Peyer's patch (tissue), 4 donors: ENCODE results near the gene IMMP2L.

Source experiments
- POLR2A ChIP-seq, 2 donors: fragments of 450-650 bp; IDR thresholded peaks; one replicate each; pipeline ENCODE4 v1.5.1; 2017; ENCODE audit warnings: antibody characterized with exemption in 2 of 2, mild to moderate bottlenecking in 2 of 2, moderate library complexity in 2 of 2
- TF ChIP-seq, protein P1 (sequence below), 6 experiments: fragments of 450-650 bp in 4 of 6; fragments of 200-600 bp in 2 of 6; sonication (generic) in 1 of 6; IDR thresholded peaks; one replicate each; pipeline ENCODE4 v1.5.1; 2017 to 2019; ENCODE audit warnings: antibody characterized with exemption in 6 of 6, mild to moderate bottlenecking in 3 of 6, moderate library complexity in 1 of 6

- TF ChIP-seq, protein P1, sequence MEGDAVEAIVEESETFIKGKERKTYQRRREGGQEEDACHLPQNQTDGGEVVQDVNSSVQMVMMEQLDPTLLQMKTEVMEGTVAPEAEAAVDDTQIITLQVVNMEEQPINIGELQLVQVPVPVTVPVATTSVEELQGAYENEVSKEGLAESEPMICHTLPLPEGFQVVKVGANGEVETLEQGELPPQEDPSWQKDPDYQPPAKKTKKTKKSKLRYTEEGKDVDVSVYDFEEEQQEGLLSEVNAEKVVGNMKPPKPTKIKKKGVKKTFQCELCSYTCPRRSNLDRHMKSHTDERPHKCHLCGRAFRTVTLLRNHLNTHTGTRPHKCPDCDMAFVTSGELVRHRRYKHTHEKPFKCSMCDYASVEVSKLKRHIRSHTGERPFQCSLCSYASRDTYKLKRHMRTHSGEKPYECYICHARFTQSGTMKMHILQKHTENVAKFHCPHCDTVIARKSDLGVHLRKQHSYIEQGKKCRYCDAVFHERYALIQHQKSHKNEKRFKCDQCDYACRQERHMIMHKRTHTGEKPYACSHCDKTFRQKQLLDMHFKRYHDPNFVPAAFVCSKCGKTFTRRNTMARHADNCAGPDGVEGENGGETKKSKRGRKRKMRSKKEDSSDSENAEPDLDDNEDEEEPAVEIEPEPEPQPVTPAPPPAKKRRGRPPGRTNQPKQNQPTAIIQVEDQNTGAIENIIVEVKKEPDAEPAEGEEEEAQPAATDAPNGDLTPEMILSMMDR (IDR thresholded peaks at IDR 0.05): no peak
- no peak for TF ChIP-seq POLR2A (IDR thresholded peaks at IDR 0.05)
Measured at GRCh38 chr7:111605246-111605645, 43.0 kb upstream of the IMMP2L start.
